ENCODE results near the gene ST6GALNAC4.

Gene ST6GALNAC4

GRCh38 chr9:127912882-127913281 lies 4.0 kb downstream of the ST6GALNAC4 start:
- TF ChIP-seq, protein P1, sequence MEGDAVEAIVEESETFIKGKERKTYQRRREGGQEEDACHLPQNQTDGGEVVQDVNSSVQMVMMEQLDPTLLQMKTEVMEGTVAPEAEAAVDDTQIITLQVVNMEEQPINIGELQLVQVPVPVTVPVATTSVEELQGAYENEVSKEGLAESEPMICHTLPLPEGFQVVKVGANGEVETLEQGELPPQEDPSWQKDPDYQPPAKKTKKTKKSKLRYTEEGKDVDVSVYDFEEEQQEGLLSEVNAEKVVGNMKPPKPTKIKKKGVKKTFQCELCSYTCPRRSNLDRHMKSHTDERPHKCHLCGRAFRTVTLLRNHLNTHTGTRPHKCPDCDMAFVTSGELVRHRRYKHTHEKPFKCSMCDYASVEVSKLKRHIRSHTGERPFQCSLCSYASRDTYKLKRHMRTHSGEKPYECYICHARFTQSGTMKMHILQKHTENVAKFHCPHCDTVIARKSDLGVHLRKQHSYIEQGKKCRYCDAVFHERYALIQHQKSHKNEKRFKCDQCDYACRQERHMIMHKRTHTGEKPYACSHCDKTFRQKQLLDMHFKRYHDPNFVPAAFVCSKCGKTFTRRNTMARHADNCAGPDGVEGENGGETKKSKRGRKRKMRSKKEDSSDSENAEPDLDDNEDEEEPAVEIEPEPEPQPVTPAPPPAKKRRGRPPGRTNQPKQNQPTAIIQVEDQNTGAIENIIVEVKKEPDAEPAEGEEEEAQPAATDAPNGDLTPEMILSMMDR (conservative IDR thresholded peaks at IDR 0.05; ENCODE audit: low read depth, low read length) = no peak
- no peak for DNase-seq (ENCODE audit: low read depth)
- no peak overlapping the region for H3K4me3 ChIP-seq (ENCODE audit: low read length)

DNA sequence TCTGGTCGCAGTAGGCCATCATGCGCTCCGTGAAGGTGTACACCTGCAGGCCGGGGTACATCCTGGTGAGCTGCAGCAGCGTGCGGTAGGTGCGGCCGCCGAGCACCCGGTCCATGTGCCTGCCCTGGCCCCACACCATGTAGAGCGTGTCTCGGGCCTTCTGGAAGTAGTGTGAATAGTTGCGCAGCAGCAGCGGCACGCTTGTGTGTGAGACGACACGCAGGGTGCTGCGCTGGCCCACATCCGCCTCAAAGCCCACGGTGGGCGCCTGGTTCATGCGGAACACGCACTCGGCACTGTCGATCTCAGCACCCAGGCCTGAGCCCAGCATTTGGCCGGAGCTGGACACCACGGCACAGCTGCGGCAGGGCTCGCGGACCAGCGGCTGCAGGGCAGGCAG lies 4.5 kb downstream of the ST6GALNAC4 start:
- H3K4me3 ChIP-seq (ENCODE audit: low read length) = no peak overlapping the region
- TF ChIP-seq, protein P1 (conservative IDR thresholded peaks at IDR 0.05; ENCODE audit: low read depth, low read length) = no peak
- DNase-seq (ENCODE audit: low read depth) = no peak

- no peak overlapping the region for H3K4me3 ChIP-seq (ENCODE audit: low read length)
- TF ChIP-seq, protein P1 (conservative IDR thresholded peaks at IDR 0.05; ENCODE audit: low read depth, low read length) = peak; percentile 20
- DNase-seq (ENCODE audit: low read depth) = no peak
Observed at GRCh38 chr9:127910613-127911205, 6.1 kb downstream of the ST6GALNAC4 start.

- TF ChIP-seq, protein P1 (conservative IDR thresholded peaks at IDR 0.05; ENCODE audit: low read depth, low read length) = no peak
- no peak overlapping the region for H3K4me3 ChIP-seq (ENCODE audit: low read length)
- no peak for DNase-seq (ENCODE audit: low read depth)
Observed at GRCh38 chr9:127909839-127910273, 7.0 kb downstream of the ST6GALNAC4 start.

DNA sequence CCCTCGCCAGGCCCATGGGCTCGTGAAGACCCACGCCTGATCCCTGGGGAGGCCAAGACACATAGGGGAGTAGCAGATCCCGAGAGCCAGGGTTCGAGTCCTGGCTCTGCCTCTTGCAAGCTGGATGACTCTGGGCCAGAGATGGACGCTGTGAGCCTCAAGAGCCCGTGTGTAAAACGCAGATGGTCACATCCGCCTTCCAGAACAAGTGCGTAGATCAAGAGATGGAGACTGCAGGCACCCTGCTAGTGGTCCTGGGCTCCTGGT lies 8.2 kb downstream of the ST6GALNAC4 start:
- DNase-seq (ENCODE audit: low read depth) = no peak
- TF ChIP-seq, protein P1 (conservative IDR thresholded peaks at IDR 0.05; ENCODE audit: low read depth, low read length) = no peak
- no peak overlapping the region for H3K4me3 ChIP-seq (ENCODE audit: low read length)

- TF ChIP-seq, protein P1 (conservative IDR thresholded peaks at IDR 0.05; ENCODE audit: low read depth, low read length) = no peak
- DNase-seq (ENCODE audit: low read depth) = no peak
- no peak overlapping the region for H3K4me3 ChIP-seq (ENCODE audit: low read length)
Observed at GRCh38 chr9:127907867-127908659, 8.8 kb downstream of the ST6GALNAC4 start.

DNA sequence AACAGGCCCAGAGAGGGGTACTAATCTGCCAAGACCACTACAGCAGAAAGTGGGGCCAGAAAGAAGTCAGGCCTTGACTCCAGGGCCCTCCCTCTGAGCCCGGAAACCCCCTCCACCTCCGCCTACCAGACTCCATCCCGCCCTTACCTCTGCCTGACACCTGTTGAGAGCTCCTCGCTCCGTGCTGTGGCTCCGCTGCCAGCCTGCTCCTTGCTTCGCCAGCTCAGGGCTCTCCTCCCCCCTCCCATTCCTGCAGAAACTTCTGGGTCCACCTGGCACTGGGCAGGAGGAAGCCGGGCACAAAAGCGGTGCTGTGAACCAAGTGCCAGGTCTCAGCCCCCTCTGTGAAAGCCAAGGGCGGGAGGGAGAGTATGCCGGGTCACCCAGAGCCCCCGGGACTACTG lies 11.1 kb downstream of the ST6GALNAC4 start:
- DNase-seq (ENCODE audit: low read depth) = no peak
- H3K4me3 ChIP-seq (ENCODE audit: low read length) = no peak overlapping the region
- TF ChIP-seq, protein P1 (conservative IDR thresholded peaks at IDR 0.05; ENCODE audit: low read depth, low read length) = no peak
